Glutamatergic neuron (in vitro differentiated cells): ENCODE measurements around the gene LDLRAD4. TPM values are rescaled to one million over a fixed set of nuclear protein-coding genes. Genes with fewer than 3 reads are reported as not detected.
A peak's percentile ranks its signal among the peaks of the same experiment; 100 is the strongest.

ENCODE experiments used
- DNase-seq: peaks from one replicate; pipeline ENCODE4 v3.0.0; 2022
- H3K27ac Mint-ChIP-seq: one replicate; pipeline ENCODE4 v1.8.0; 2020; ENCODE audit warnings: mild to moderate bottlenecking, mixed read lengths, inconsistent platforms; ENCODE audit not compliant: unreplicated experiment
- H3K27me3 Mint-ChIP-seq: one replicate; pipeline ENCODE4 v1.8.0; 2020; ENCODE audit warnings: mild to moderate bottlenecking, moderate library complexity, mixed read lengths, inconsistent platforms; ENCODE audit not compliant: unreplicated experiment
- H3K36me3 Mint-ChIP-seq: one replicate; pipeline ENCODE4 v1.8.0; 2020; ENCODE audit warnings: mild to moderate bottlenecking, mixed read lengths, inconsistent platforms; ENCODE audit not compliant: unreplicated experiment
- H3K4me1 Mint-ChIP-seq: one replicate; pipeline ENCODE4 v1.8.0; 2020; ENCODE audit warnings: mild to moderate bottlenecking, low read depth, mixed read lengths, inconsistent platforms; ENCODE audit not compliant: unreplicated experiment
- H3K4me3 Mint-ChIP-seq: one replicate; pipeline ENCODE4 v1.8.0; 2020; ENCODE audit warnings: mild to moderate bottlenecking, mixed read lengths, inconsistent platforms; ENCODE audit not compliant: unreplicated experiment
- H3K9me3 Mint-ChIP-seq: one replicate; pipeline ENCODE4 v1.8.0; 2020; ENCODE audit warnings: mild to moderate bottlenecking, moderate library complexity, mixed read lengths, inconsistent platforms; ENCODE audit not compliant: unreplicated experiment
- total RNA-seq: library from RNA; stranded (reverse); fragmentation: NEBNext Ultra II Directional; extraction: Animal tissue kit (Norgen Biotek cat#: 25700); gene quantifications from one replicate; pipeline ENCODE4 v1.2.1, GENCODE V29; 2021; ENCODE audit not compliant: unreplicated experiment
- TF ChIP-seq, protein P1 (sequence below): fragments of 200-600 bp; sonication (generic); IDR thresholded peaks from one replicate; pipeline ENCODE4 v1.5.0; 2021; ENCODE audit not compliant: partially characterized antibody, unreplicated experiment

The LDLRAD4 gene
- total RNA-seq, 1 donor from 2014 or later = 0.29 TPM

GRCh38 chr18:13599031-13599430, 380.5 kb downstream of the LDLRAD4 start:
- no peak for DNase-seq
- Mint-ChIP-seq H3K4me3 (no peak overlapping the region), H3K27ac (no peak overlapping the region)

DNA sequence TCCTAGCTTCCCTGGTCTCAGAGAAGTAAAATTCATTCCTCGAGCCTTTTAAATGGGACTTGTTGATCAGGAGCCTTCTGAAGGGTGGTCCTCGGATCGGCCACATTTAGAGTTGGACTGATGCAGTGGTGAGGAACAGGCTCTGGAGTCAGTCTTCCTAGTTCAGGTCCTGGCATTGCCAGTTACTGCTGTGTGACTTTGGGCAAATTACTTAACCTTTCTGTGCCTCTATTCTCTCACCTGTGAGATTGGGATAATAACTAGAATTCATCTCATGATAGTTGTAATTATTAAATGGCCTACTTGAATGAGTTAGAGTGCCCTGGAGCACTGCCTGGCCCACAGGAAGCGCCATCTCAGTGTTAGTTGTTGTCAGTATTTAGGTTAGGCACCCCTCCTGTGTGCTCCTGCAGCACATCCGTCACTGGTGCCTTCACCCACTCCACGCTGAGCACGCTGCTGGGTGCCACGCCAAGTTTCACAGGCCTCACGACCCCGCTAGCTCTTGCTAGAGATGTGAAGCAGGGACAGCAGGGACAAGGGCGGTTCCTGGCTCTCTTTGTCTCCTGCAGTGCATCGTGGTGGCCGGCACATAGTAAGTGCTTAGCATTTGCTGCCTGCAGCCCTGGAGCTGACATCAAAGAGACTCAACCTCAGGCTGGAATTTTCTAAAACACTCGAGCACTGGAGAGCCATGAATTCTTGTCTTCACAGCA, 384.9 kb downstream of the LDLRAD4 start:
- TF ChIP-seq, protein P1, sequence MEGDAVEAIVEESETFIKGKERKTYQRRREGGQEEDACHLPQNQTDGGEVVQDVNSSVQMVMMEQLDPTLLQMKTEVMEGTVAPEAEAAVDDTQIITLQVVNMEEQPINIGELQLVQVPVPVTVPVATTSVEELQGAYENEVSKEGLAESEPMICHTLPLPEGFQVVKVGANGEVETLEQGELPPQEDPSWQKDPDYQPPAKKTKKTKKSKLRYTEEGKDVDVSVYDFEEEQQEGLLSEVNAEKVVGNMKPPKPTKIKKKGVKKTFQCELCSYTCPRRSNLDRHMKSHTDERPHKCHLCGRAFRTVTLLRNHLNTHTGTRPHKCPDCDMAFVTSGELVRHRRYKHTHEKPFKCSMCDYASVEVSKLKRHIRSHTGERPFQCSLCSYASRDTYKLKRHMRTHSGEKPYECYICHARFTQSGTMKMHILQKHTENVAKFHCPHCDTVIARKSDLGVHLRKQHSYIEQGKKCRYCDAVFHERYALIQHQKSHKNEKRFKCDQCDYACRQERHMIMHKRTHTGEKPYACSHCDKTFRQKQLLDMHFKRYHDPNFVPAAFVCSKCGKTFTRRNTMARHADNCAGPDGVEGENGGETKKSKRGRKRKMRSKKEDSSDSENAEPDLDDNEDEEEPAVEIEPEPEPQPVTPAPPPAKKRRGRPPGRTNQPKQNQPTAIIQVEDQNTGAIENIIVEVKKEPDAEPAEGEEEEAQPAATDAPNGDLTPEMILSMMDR = no peak
- Mint-ChIP-seq H3K27me3 (no peaks in the 10 kb centered on the region), H3K4me1 (no peaks in the 10 kb centered on the region), H3K9me3 (no peaks in the 10 kb centered on the region), H3K27ac (no peak overlapping the region), H3K36me3 (peaks cover 3% of the 10 kb centered on the region), H3K4me3 (no peak overlapping the region)
- DNase-seq = no peak

More at GRCh38 chr18:13599031-13599430, 380.5 kb downstream of the LDLRAD4 start:
- H3K9me3 Mint-ChIP-seq = peaks cover 5% of the 10 kb centered on the region
- H3K27me3 Mint-ChIP-seq = no peaks in the 10 kb centered on the region
- H3K4me1 Mint-ChIP-seq = no peaks in the 10 kb centered on the region
- TF ChIP-seq, protein P1 = no peak
- peaks cover 27% of the 10 kb centered on the region for H3K36me3 Mint-ChIP-seq

- no peak for DNase-seq
- H3K4me1 Mint-ChIP-seq = no peaks in the 10 kb centered on the region
- H3K36me3 Mint-ChIP-seq = no peaks in the 10 kb centered on the region
- TF ChIP-seq, protein P1 = no peak
- no peak overlapping the region for H3K4me3 Mint-ChIP-seq
- H3K9me3 Mint-ChIP-seq = no peaks in the 10 kb centered on the region
- peak overlapping the region; percentile 38 for H3K27ac Mint-ChIP-seq
- H3K27me3 Mint-ChIP-seq = no peaks in the 10 kb centered on the region
These were observed 386.2 kb downstream of the LDLRAD4 start for GRCh38 chr18:13604786-13605185.

GRCh38 chr18:13605477-13605876, 386.9 kb downstream of the LDLRAD4 start:
- Mint-ChIP-seq H3K9me3 (no peaks in the 10 kb centered on the region), H3K4me3 (no peak overlapping the region), H3K36me3 (no peaks in the 10 kb centered on the region), H3K4me1 (no peaks in the 10 kb centered on the region), H3K27ac (no peak overlapping the region), H3K27me3 (no peaks in the 10 kb centered on the region)
- TF ChIP-seq, protein P1 = no peak
- DNase-seq = no peak

- TF ChIP-seq, protein P1 = no peak
- Mint-ChIP-seq H3K36me3 (no peaks in the 10 kb centered on the region), H3K27me3 (no peaks in the 10 kb centered on the region), H3K27ac (no peak overlapping the region), H3K4me1 (peaks cover under 1% of the 10 kb centered on the region), H3K9me3 (no peaks in the 10 kb centered on the region), H3K4me3 (no peak overlapping the region)
- DNase-seq = no peak
These were observed 387.3 kb downstream of the LDLRAD4 start for GRCh38 chr18:13605901-13606300.
